MCF 10A (cell line): Measurements from ENCODE around the gene RRP1. TPM values are rescaled to one million over a fixed set of nuclear protein-coding genes. Genes with fewer than 3 reads are reported as not detected.

Experiments used
- BruUV-seq: library from RNA; stranded (reverse); fragments of 400-500 nt; replicated peaks from 2 replicates; lab custom pipeline; 2021; lab: Mats Ljungman, UMichigan
- CTCF ChIA-PET: fragments of 300-600 bp; sonication (Branson Sonifier 250); formaldehyde crosslinking; extraction: SDS; loops from one replicate; lab custom pipeline; 2021; ENCODE audit warnings: antibody characterized with exemption, inconsistent platforms; lab: Yijun Ruan, JAX
- POLR2A ChIA-PET: fragments of 300-600, 350-650 bp; sonication (Branson Sonifier 250); formaldehyde crosslinking; extraction: SDS; loops from one replicate; lab custom pipeline; 2020; ENCODE audit warnings: antibody characterized with exemption, inconsistent platforms; lab: Yijun Ruan, JAX
- DNase-seq: peaks from one replicate; pipeline ENCODE4 v3.0.0-alpha.2; 2018; ENCODE audit not compliant: unreplicated experiment
- H3K27ac Mint-ChIP-seq: one replicate; pipeline ENCODE4 v1.8.0; 2022; ENCODE audit warnings: mild to moderate bottlenecking, low read depth, mixed read lengths; ENCODE audit not compliant: unreplicated experiment
- H3K27me3 Mint-ChIP-seq: one replicate; pipeline ENCODE4 v1.8.0; 2022; ENCODE audit warnings: mixed read lengths; ENCODE audit not compliant: insufficient read depth, unreplicated experiment
- H3K36me3 Mint-ChIP-seq: one replicate; pipeline ENCODE4 v1.8.0; 2022; ENCODE audit warnings: mild to moderate bottlenecking, moderate library complexity, mixed read lengths; ENCODE audit not compliant: insufficient read depth, unreplicated experiment
- H3K4me1 Mint-ChIP-seq: one replicate; pipeline ENCODE4 v1.8.0; 2022; ENCODE audit warnings: mixed read lengths; ENCODE audit not compliant: insufficient read depth, unreplicated experiment
- H3K4me3 Mint-ChIP-seq: one replicate; pipeline ENCODE4 v1.8.0; 2022; ENCODE audit warnings: mild to moderate bottlenecking, moderate library complexity, mixed read lengths; ENCODE audit not compliant: unreplicated experiment
- H3K9me3 Mint-ChIP-seq: one replicate; pipeline ENCODE4 v1.8.0; 2022; ENCODE audit warnings: mixed read lengths; ENCODE audit not compliant: unreplicated experiment
- intact Hi-C: fragments of 100-400 bp; cut with micrococcal nuclease; formaldehyde crosslinking; loops from 2 replicates; pipeline ENCODE4 v1.14.1; 2022
- total RNA-seq: library from RNA; stranded (reverse); gene quantifications from 2 replicates; pipeline ENCODE4 v1.2.3, GENCODE V29; 2022
- TF ChIP-seq, protein P1 (sequence below): fragments of 200-600 bp; IDR thresholded peaks from one replicate; pipeline ENCODE4 v1.8.0; 2022; ENCODE audit warnings: antibody characterized with exemption, mild to moderate bottlenecking; ENCODE audit not compliant: unreplicated experiment

RRP1 gene
- total RNA-seq, 1 experiment from 2014 or later = 56.0 TPM

DNA sequence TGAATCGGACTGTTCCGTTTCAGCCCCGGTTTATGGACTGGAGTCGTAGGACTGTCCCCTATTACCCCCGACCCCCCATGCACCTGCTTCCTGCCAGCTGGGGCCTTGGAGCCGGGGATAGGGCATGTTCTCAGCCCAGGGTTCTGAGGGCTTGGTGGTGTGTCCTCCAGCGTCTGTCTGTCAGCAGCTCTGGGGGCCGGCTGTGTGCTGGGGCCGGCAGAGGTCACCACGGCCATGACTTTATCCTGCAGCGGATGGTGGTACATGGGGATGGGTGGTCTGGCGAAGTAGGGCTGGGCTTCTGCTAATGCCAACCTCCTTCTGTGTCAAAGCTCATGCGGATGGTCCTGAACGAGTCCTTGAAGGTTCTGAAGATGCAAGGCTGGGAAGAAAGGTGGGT, 5.5 kb downstream of the RRP1 start:
- no TSS peak for BruUV-seq
- TF ChIP-seq, protein P1, sequence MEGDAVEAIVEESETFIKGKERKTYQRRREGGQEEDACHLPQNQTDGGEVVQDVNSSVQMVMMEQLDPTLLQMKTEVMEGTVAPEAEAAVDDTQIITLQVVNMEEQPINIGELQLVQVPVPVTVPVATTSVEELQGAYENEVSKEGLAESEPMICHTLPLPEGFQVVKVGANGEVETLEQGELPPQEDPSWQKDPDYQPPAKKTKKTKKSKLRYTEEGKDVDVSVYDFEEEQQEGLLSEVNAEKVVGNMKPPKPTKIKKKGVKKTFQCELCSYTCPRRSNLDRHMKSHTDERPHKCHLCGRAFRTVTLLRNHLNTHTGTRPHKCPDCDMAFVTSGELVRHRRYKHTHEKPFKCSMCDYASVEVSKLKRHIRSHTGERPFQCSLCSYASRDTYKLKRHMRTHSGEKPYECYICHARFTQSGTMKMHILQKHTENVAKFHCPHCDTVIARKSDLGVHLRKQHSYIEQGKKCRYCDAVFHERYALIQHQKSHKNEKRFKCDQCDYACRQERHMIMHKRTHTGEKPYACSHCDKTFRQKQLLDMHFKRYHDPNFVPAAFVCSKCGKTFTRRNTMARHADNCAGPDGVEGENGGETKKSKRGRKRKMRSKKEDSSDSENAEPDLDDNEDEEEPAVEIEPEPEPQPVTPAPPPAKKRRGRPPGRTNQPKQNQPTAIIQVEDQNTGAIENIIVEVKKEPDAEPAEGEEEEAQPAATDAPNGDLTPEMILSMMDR = no peak
- no peak for DNase-seq
- intact Hi-C loops = no loop called here
- POLR2A ChIA-PET = interaction anchor here (0.6 kb wide), 1 partner anchor 69 kb away, joined by 3 read pairs; no protein-coding TSS in a partner anchor
- Mint-ChIP-seq H3K27ac (no peak overlapping the region), H3K36me3 (peaks cover 77% of the 10 kb centered on the region), H3K9me3 (no peaks in the 10 kb centered on the region), H3K4me1 (no peaks in the 10 kb centered on the region), H3K27me3 (no peaks in the 10 kb centered on the region), H3K4me3 (no peak overlapping the region)
- CTCF ChIA-PET = interaction anchor here (0.8 kb wide), 1 partner anchor 10 kb away, joined by 3 read pairs; no protein-coding TSS in a partner anchor

GRCh38 chr21:43797415-43797814, 8.0 kb downstream of the RRP1 start:
- intact Hi-C loops = no loop called here
- no peak for DNase-seq
- TF ChIP-seq, protein P1 = no peak
- H3K27ac Mint-ChIP-seq = no peak overlapping the region
- H3K4me3 Mint-ChIP-seq = no peak overlapping the region
- peaks cover 82% of the 10 kb centered on the region for H3K36me3 Mint-ChIP-seq
- ChIA-PET CTCF (no interaction called here), POLR2A (interaction anchor here (0.8 kb wide), 1 partner anchor 11 kb away, joined by 3 read pairs; no protein-coding TSS in a partner anchor)
- no peaks in the 10 kb centered on the region for H3K9me3 Mint-ChIP-seq
- no peaks in the 10 kb centered on the region for H3K27me3 Mint-ChIP-seq
- H3K4me1 Mint-ChIP-seq = no peaks in the 10 kb centered on the region
- no TSS peak for BruUV-seq

DNA sequence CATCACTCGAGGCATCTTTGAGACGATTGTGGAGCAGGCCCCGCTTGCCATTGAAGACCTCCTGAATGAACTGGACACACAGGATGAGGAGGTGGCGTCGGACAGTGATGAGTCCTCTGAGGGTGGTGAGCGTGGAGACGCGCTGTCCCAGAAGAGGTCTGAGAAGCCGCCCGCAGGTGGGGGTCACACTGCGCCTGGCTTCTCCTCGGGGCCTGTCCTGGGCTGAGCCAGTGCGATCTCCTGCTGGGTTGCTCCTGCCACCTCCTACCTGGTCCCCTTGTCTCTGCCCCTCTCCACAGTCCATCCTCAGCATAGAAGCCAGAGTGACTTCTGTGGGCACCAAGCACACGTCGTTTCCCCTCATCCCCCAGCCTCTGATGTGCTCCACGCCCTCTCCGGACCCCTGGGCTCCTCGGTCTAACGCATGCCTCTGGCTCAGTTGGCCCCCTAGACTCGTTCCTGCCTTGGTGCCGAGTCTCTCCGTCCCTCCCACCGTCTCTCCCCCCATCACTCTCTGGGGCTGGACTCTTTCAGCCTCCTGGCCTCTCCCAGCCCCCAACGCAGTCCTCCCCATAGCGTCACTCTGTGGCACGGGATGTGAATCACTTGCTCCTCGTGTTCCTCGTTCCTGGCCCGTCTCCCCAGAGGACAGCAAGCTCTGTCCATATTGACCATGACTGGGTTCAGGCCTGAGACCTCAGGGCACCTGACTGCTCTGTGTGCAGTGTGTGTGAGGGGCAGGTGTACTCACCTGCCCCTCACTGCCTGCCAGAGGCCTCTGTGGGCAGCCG, 8.7 kb downstream of the RRP1 start:
- no peaks in the 10 kb centered on the region for H3K27me3 Mint-ChIP-seq
- ChIA-PET POLR2A (no interaction called here), CTCF (interaction anchor here (1.1 kb wide), 1 partner anchor 135 kb away, joined by 3 read pairs; no protein-coding TSS in a partner anchor)
- no peak for DNase-seq
- TF ChIP-seq, protein P1 = no peak
- H3K4me3 Mint-ChIP-seq = no peak overlapping the region
- H3K4me1 Mint-ChIP-seq = peaks cover 3% of the 10 kb centered on the region
- H3K27ac Mint-ChIP-seq = peak overlapping the region; percentile 43
- H3K9me3 Mint-ChIP-seq = no peaks in the 10 kb centered on the region
- no TSS peak for BruUV-seq
- peaks cover 81% of the 10 kb centered on the region for H3K36me3 Mint-ChIP-seq
- intact Hi-C loops = no loop called here

DNA sequence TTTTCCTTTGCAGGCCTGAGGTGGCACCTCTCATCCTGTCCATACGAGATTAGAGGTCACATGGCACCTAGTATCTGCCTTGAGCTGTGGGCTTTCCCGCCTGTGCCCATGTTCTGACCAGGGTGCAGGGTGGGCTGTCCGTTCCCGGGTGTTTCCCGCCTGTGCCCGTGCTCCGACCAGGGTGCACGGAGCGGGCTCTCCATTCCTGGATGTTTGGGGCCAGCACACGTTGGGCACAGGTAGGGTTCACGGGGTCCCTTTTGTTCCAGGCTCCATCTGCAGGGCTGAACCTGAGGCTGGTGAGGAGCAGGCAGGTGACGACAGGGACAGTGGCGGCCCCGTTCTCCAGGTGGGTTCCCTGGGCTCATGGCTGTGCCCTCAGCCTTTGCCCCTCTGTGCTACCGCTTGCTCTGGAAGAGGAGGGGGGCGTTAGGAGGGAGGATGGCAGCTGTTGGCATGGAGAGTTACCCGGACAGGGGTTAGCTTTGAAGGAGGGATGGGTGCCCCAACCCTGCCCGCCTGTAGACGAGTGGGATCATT, 10.0 kb downstream of the RRP1 start:
- Mint-ChIP-seq H3K36me3 (peaks cover 83% of the 10 kb centered on the region), H3K27ac (no peak overlapping the region), H3K4me1 (peaks cover 4% of the 10 kb centered on the region), H3K9me3 (no peaks in the 10 kb centered on the region), H3K4me3 (no peak overlapping the region), H3K27me3 (no peaks in the 10 kb centered on the region)
- ChIA-PET POLR2A (no interaction called here), CTCF (interaction anchor here (0.6 to 0.7 kb wide), 2 partner anchors 10 to 11 kb away, joined by 3 to 5 read pairs; partner anchors contain the start of gene RRP1)
- no peak for DNase-seq
- no TSS peak for BruUV-seq
- intact Hi-C loops = no loop called here
- TF ChIP-seq, protein P1 = no peak
